Calu3 (cell line): ENCODE measurements around the gene PDK2. TPM values are rescaled to one million over a fixed set of nuclear protein-coding genes. Genes with fewer than 3 reads are reported as not detected.

Experiments
- BruUV-seq: library from RNA; stranded (reverse); fragments of 400-500 nt; replicated peaks from 2 replicates; lab custom pipeline; 2021; lab: Mats Ljungman, UMichigan
- CTCF ChIA-PET: fragments of 300-600 bp; sonication (Branson Sonifier 250); formaldehyde crosslinking; loops from one replicate; lab custom pipeline; 2022; ENCODE audit warnings: antibody characterized with exemption; lab: Charles Lee
- DNase-seq: peaks from one replicate; pipeline ENCODE4 v3.0.0; 2022
- H3K27ac Mint-ChIP-seq: one replicate; pipeline ENCODE4 v1.8.0; 2022; ENCODE audit warnings: mixed read lengths; ENCODE audit not compliant: unreplicated experiment
- H3K27me3 Mint-ChIP-seq: one replicate; pipeline ENCODE4 v1.8.0; 2022; ENCODE audit warnings: mixed read lengths; ENCODE audit not compliant: unreplicated experiment
- H3K36me3 Mint-ChIP-seq: one replicate; pipeline ENCODE4 v1.8.0; 2022; ENCODE audit warnings: mild to moderate bottlenecking, moderate library complexity, mixed read lengths; ENCODE audit not compliant: insufficient read depth, unreplicated experiment
- H3K4me1 Mint-ChIP-seq: one replicate; pipeline ENCODE4 v1.8.0; 2022; ENCODE audit warnings: mild to moderate bottlenecking, low read depth, mixed read lengths; ENCODE audit not compliant: unreplicated experiment
- H3K4me3 Mint-ChIP-seq: one replicate; pipeline ENCODE4 v1.8.0; 2022; ENCODE audit warnings: mild to moderate bottlenecking, low read depth, moderate library complexity, mixed read lengths; ENCODE audit not compliant: unreplicated experiment
- H3K9me3 Mint-ChIP-seq: one replicate; pipeline ENCODE4 v1.8.0; 2022; ENCODE audit warnings: low read depth, mixed read lengths; ENCODE audit not compliant: unreplicated experiment
- CTCF ChIP-seq: fragments of 200-600 bp; IDR thresholded peaks from one replicate; pipeline ENCODE4 v1.8.0; 2022; ENCODE audit warnings: antibody characterized with exemption; ENCODE audit not compliant: unreplicated experiment
- intact Hi-C: fragments of 100-400 bp; cut with micrococcal nuclease; formaldehyde crosslinking; loops from one replicate; pipeline ENCODE4 v1.10.0; 2022; ENCODE audit not compliant: unreplicated experiment
- total RNA-seq: library from RNA; stranded (reverse); gene quantifications from 2 replicates; pipeline ENCODE4 v1.2.3, GENCODE V29; 2022

Gene PDK2
- total RNA-seq, 1 experiment from 2014 or later = 29.5 TPM

GRCh38 chr17:50118828-50119218, 23.7 kb downstream of the PDK2 start:
- no peak overlapping the region for H3K27ac Mint-ChIP-seq
- intact Hi-C loops = loop anchor here (5.0 kb wide), 1 partner anchor 43 kb away; no protein-coding TSS in a partner anchor
- BruUV-seq = no TSS peak

GRCh38 chr17:50120475-50121253, 25.5 kb downstream of the PDK2 start:
- peaks cover 86% of the 10 kb centered on the region for H3K27me3 Mint-ChIP-seq

More at GRCh38 chr17:50118828-50119218, 23.7 kb downstream of the PDK2 start:
- CTCF ChIA-PET = interaction anchor here (1.1 to 1.2 kb wide), 2 partner anchors 14 to 24 kb away, joined by 3 to 4 read pairs; no protein-coding TSS in a partner anchor
- Mint-ChIP-seq H3K4me1 (no peaks in the 10 kb centered on the region), H3K4me3 (no peak overlapping the region), H3K36me3 (peaks cover 5% of the 10 kb centered on the region), H3K9me3 (no peaks in the 10 kb centered on the region), H3K27me3 (peaks cover 95% of the 10 kb centered on the region)
- no peak for TF ChIP-seq CTCF
- DNase-seq = no peak

GRCh38 chr17:50122945-50123344, 27.8 kb downstream of the PDK2 start:
- Mint-ChIP-seq H3K9me3 (no peaks in the 10 kb centered on the region), H3K36me3 (no peaks in the 10 kb centered on the region), H3K27ac (no peak overlapping the region), H3K27me3 (peaks cover 81% of the 10 kb centered on the region), H3K4me3 (no peak overlapping the region), H3K4me1 (peaks cover 3% of the 10 kb centered on the region)
- no TSS peak for BruUV-seq
- DNase-seq = no peak
- intact Hi-C loops = no loop called here
- TF ChIP-seq CTCF = no peak
- CTCF ChIA-PET = interaction anchor here (0.6 to 1.0 kb wide), 3 partner anchors 10 to 39 kb away, joined by 3 read pairs; no protein-coding TSS in a partner anchor

More at GRCh38 chr17:50120475-50121253, 25.5 kb downstream of the PDK2 start:
- DNase-seq = no peak
- no TSS peak for BruUV-seq
- no peaks in the 10 kb centered on the region for H3K4me1 Mint-ChIP-seq
- H3K9me3 Mint-ChIP-seq = no peaks in the 10 kb centered on the region
- CTCF ChIA-PET = interaction anchor here (0.6 to 1.7 kb wide), 4 partner anchors 11 to 187 kb away, joined by 3 to 11 read pairs (median 4); no protein-coding TSS in a partner anchor
- intact Hi-C loops = no loop called here
- H3K4me3 Mint-ChIP-seq = no peak overlapping the region
- no peaks in the 10 kb centered on the region for H3K36me3 Mint-ChIP-seq
- no peak for TF ChIP-seq CTCF
- no peak overlapping the region for H3K27ac Mint-ChIP-seq

DNA sequence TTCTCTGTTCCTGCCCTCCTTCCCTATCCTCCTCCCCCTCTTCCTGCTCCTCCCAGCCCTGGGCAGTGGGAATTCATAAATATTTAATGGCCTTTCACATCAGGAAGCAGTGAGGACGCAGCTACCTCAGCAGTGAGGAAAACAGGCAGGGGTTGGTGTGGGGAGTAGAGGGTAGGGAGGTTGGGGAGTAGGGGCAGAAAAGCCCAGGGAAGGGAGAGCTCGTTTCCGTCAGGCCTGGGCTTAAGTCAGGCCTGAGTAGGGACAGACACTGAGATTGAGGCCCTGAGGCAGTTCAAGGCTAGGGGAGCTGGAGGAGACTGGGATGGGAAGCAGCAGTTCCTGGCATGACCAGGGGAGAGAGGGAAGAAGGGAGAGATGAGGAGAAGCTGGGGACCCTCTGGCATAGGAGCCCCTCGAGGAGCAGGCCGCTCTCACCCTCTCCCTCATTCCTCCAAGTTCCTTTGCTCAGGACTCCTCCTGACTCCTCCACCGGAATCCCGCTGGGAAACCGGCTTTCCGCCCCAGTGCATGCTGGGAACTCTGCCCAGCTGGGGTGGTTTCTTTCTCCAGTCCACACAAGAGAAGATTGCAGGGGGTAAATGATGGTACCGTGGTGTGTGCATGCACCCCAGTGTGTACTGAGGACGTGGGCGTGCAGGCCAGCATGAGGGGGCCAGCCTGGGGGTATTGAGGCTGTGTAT, 28.6 kb downstream of the PDK2 start:
- intact Hi-C loops = no loop called here
- CTCF ChIA-PET = interaction anchor here (0.7 to 1.1 kb wide), 4 partner anchors 9 to 46 kb away, joined by 3 to 4 read pairs (median 3); no protein-coding TSS in a partner anchor
- H3K9me3 Mint-ChIP-seq = no peaks in the 10 kb centered on the region
- H3K4me3 Mint-ChIP-seq = no peak overlapping the region
- DNase-seq = no peak
- peaks cover 81% of the 10 kb centered on the region for H3K27me3 Mint-ChIP-seq
- H3K27ac Mint-ChIP-seq = no peak overlapping the region
- H3K4me1 Mint-ChIP-seq = peaks cover 12% of the 10 kb centered on the region
- H3K36me3 Mint-ChIP-seq = peaks cover 4% of the 10 kb centered on the region
- no TSS peak for BruUV-seq
- no peak for TF ChIP-seq CTCF
